Measurements from ENCODE around the gene FAM110A.
"Not testable (repeated sequence)": the region's sequence is repeated elsewhere in the genome, so short reads cannot be mapped to it uniquely, and the experiment has no call there.

The FAM110A gene

GRCh38 chr20:824490-824889 lies 9.0 kb upstream of the FAM110A start:
- DNase-seq, result no peak

DNA sequence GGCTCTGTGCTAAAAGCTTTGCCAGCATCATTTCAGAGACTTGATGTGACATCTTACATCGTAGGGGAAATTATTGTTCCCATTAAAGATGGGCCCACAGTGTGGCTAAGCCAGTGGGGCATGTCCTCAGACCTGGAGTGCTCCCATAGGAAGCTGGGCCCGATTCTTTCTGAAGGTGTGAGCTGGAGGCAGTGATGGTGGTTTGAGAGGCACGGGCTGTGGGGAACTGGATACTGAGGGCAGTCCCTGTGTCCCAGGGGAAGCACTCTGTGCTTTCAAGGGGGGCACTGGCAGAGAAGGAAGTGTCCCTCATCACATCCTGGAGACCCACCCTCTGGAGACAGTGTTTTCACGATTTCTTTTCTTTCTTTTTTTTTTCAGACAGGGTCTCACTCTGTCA lies 8.6 kb upstream of the FAM110A start:
- DNase-seq, result no peak

GRCh38 chr20:825710-826421 lies 7.6 kb upstream of the FAM110A start:
- no peak for DNase-seq

- DNase-seq, result no peak
These were observed 6.7 kb upstream of the FAM110A start for GRCh38 chr20:826695-827323.

GRCh38 chr20:827981-828380 lies 5.5 kb upstream of the FAM110A start:
- DNase-seq, result not testable (repeated sequence)

DNA sequence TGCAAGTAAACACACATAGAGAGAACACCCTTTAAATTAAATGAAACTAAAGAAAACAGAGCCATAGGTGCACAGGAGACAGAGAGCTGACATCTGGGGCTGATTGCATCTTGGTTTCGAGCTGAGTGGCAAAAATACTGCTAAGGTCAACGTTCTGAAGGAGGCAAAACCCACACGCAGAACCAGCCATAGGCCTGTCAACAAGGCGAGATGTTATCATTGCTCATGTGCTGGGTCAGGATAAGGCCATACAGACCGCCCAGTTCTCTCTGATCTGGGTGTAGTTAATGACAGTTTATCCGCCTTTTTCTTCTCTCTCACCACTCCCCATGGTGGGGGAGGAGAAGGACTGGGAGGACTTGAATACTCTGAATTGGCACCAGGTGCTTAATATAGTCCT lies 4.5 kb upstream of the FAM110A start:
- DNase-seq, result no peak

DNA sequence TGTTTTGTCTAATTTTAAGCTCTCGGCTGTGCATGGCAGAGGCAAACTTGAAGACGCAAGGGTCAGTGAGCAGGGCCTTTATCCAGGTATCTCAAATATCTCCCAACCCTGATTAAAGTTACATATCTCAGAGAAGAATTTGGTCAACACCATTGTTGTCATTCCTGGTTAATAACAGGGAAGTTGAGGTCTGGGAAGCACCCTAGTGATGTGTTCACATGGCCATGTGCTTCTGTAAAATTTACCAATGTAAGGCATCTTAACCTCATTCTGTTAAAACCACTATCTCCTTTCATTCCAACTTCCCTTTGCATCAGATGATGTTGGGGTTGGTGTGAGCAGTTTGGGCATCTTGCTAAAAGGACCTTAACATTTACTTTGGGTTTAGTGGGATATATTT lies 4.0 kb upstream of the FAM110A start:
- no peak for DNase-seq

DNA sequence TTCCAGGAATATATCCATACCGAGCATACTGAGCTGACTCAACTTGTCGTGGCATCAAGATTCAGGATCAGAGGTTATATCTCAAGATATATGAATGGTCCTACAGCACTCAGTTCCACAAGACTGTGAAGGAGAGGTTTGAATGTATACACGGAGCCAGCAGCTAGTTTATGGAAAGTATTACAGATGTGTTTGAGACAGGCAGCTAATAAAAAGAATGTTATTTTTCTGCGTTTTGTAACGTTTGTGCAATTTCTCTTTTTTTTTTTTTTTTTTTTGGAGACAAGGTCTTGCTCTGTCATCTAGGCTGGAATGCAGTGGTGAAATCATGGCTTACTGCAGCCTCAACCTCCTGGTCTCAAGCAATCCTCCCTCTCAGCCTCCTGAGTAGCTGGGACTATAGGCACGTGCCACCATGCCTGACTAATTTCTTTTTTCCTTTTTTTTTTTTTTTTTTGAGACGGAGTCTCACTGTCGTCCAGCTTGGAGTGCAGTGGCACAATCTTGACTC lies 3.4 kb upstream of the FAM110A start:
- DNase-seq, result no peak

GRCh38 chr20:831251-831650 lies 2.3 kb upstream of the FAM110A start:
- no peak for DNase-seq

- DNase-seq, result no peak
These were observed 1.6 kb upstream of the FAM110A start for GRCh38 chr20:831956-832355.

- DNase-seq, result no peak
These were observed 430 bp upstream of the FAM110A start for GRCh38 chr20:833121-833449.

DNA sequence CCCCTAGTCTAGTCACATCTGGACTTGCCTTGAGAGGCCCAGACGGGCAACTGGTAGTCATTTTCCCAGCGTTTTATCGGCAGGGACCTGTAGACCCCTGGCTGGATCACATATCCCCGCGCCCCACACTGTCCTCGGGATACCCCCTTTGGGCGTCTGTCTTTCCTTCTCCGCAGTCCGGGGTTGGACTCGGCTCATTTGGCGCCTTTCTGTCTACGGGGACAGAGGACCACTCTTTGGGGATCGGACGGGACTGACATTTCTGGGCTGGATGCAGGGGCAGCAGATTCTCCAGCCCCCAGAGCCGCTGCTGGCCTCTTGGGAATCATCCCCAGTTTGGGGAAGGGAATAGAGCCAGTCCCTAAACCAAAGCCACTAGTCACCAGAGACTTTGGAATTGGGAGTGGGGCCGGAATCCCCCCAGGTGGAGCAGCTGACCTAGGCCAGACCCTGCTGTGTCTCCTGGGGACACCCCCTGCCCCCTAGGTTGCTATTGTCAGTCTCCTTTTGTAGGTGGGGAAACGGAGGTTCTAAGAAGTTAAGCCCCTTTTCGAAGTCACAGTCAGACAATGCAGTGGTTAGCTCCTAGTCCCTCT lies 734 bp downstream of the FAM110A start:
- no peak for DNase-seq

DNA sequence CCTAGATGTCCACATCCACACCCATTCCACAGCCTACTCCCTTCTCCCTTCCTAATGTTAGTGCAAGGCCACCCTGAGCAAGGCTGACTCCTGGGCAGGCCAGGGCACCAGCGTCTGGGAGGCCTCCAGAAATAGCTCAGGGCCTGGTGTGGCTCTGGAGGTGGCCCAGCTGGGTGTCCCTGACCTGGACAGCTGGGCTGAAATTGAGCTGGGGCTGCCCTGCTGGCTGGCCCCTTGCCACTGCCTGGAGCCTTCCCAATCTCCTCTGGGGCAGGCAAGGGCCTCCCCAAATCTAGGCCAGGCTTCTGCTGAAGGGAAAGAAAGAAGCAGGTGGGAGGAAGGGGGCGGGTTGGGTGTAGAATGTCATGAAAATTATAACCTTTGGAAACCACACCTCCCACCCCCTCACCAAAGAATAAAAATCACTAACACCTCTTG lies 2.1 kb downstream of the FAM110A start:
- DNase-seq, result no peak

DNA sequence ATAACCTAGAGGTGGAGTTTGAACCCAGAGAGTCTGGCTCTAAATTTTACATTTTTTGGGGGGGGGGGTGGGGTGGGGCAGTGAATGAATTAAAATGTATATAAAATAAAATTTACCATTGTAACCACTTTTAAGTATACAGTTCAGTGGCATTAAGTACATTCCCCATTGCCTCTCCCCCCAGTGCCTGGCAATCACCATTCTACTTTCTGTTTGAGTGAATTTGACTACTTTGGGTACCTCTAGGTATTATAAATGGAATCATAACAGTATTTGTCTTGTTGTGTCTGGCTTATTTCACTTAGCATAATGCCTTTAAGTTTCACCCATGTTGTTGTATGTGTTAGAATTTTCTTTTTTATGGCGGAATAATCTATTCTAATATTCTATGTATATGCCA lies 2.7 kb downstream of the FAM110A start:
- peak; percentile 26 for DNase-seq

DNA sequence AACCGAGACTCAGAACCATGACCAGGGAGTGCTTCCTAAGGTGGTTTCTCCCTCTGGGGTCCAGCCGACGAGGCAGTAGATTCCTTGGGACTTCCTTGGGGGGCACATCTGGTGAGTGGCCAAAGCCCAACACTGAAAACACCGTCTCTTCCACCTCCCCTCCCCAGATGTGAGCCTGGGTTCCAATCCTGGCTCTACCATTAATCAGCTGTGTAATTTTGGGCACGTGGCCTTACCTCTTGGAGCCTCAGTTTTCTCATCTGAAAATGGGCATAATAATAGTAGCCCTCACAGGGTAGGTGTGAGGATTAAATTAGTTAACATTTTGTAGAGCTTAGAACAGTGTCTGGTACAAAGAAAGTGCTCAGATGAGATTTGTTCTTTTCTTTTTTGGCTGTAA lies 5.5 kb downstream of the FAM110A start:
- no peak for DNase-seq

DNA sequence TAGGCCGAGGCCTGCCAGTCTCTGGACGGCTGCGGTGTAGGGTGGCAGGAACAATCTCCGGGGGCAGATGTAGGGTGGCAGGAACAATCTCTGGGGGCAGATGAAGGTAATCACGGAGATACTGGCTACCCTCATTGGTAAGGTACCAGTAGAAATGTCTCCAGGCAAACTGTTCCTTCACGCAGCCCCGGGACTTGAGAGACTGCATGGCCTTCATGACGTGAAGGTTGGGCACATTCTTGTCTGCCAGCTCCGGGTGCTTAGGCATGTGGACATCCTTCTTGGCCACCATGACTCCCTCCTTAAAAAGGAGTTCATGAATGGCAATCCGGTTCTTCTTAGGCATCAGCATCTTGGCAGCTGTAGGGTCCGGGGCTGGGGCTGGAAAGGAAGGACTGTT lies 6.1 kb downstream of the FAM110A start:
- DNase-seq, result no peak

- no peak for DNase-seq
These were observed 7.0 kb downstream of the FAM110A start for GRCh38 chr20:840503-840857.

DNA sequence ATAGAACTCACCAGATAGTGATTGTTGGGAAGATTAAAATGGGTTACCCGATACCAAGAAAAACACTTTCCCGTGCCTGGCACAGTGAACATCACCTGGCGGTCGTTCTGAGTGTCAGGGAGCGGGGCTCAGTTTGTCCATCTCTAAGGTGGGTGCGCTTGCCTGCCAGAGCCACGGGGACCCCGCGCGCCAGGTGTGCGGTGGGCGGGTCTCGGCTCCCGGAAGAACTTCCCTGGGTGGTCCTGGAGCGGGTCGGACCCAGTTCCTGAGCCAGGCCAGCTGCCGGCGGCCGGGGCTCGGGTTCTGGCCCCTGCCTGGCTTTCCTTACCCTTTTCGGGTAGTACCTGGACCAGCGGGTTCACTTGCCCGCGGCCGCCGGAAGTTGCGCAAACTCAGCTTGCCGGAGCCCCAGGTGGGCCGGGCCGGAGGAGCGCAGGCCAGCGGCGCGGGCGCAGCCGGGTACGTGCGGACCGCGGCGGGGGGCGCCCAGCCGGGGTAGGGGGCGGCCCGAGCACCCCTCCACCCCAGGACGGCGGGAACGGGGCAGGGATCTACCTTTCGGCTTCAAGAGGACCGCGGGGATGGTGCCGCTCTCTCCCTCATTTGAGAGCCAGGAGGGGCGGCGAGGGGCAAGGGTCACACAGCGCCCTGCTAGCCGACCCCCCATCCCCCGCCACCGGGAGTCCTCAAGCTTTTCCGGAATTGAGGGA lies 7.5 kb downstream of the FAM110A start:
- no peak for DNase-seq

- no peak for DNase-seq
These were observed 8.3 kb downstream of the FAM110A start for GRCh38 chr20:841568-842546.

- DNase-seq, result no peak
These were observed 9.0 kb downstream of the FAM110A start for GRCh38 chr20:842547-842940.

- DNase-seq, result no peak
These were observed 10.4 kb downstream of the FAM110A start for GRCh38 chr20:843912-844311.

- peak; percentile 87 for DNase-seq
These were observed 11.1 kb downstream of the FAM110A start for GRCh38 chr20:844473-845225.

Data from stimulated activated CD4-positive, alpha-beta T cell treated with anti-CD3 and anti-CD28 coated beads, Interleukin-1b, Interleukin-23, amount 100 ng/mL, for 48 hours (primary cell).